ENCODE measurements around the gene CTTNBP2. TPM values are rescaled to one million over a fixed set of nuclear protein-coding genes. Genes with fewer than 3 reads are reported as not detected.

CTTNBP2 gene
- total and polyA plus RNA-seq, 2 of the 13 experiments (the other 11 are each of a cell fraction or from before 2014, with no cell fraction given) = not detected

GRCh38 chr7:117841011-117841410, 32.2 kb downstream of the CTTNBP2 start:
- Histone ChIP-seq H3K4me3 (replicated peaks in 1 of 3; ENCODE audit: insufficient read depth in 1 of 3, low read depth in 2 of 3, low read length in 3 of 3) (no peak overlapping the region), H3K9me3 (ENCODE audit: low read length) (no peaks in the 10 kb centered on the region), H3K36me3 (replicated peaks in 1 of 2; ENCODE audit: control insufficient read depth in 1 of 2, insufficient read depth in 2 of 2, low read length in 2 of 2) (no peaks in the 10 kb centered on the region), H2AFZ (ENCODE audit: low read length) (no peak overlapping the region), H3K79me2 (ENCODE audit: insufficient read depth, low read length) (no peaks in the 10 kb centered on the region), H3K9ac (ENCODE audit: insufficient read depth, low read depth, low read length) (no peak overlapping the region), H3K4me2 (ENCODE audit: low read depth, low read length) (no peak overlapping the region), H4K20me1 (ENCODE audit: insufficient read depth, low read length) (no peaks in the 10 kb centered on the region), H3K4me1 (ENCODE audit: insufficient read depth, low read length) (no peaks in the 10 kb centered on the region), H3K27ac (ENCODE audit: extremely low read length, insufficient read depth, low read length) (no peak overlapping the region), H3K27me3 (ENCODE audit: control insufficient read depth in 1 of 2, insufficient read depth in 2 of 2, low read length in 2 of 2) (no peaks in the 10 kb centered on the region)
- no peak for TF ChIP-seq FIP1L1 (IDR thresholded peaks at IDR 0.05; ENCODE audit: borderline replicate concordance, insufficient read depth, low read depth, low read length)
- no peak for TF ChIP-seq PRDM4 (CRISPR knock-in tag; IDR thresholded peaks at IDR 0.05; ENCODE audit: borderline replicate concordance)
- no peak for TF ChIP-seq ZNF264 (CRISPR knock-in tag; IDR thresholded peaks at IDR 0.05)
- no peak for TF ChIP-seq TFDP2 (CRISPR knock-in tag; IDR thresholded peaks at IDR 0.05)
- POLR2A ChIA-PET = no interaction called here
- no peak for ATAC-seq
- CTCF ChIA-PET (ENCODE audit: low intra/inter-chr PET ratio, low total read pairs) = no interaction called here
- FAIRE-seq = no peak
- intact Hi-C loops (cut with micrococcal nuclease; ENCODE audit: unreplicated experiment) = no loop called here
- in situ Hi-C loops (cut with HindIII; ENCODE audit: extremely low pct_ligation_motif_present, low pct_unique_long_range_greater_than_20kb) = no loop called here
- no peak for DNase-seq (ENCODE audit: low spot score)
- no TSS peak for BruUV-seq (replicated peaks)

- H3K36me3 ChIP-seq (replicated peaks in 1 of 2; ENCODE audit: control insufficient read depth in 1 of 2, insufficient read depth in 2 of 2, low read length in 2 of 2) = no peaks in the 10 kb centered on the region
- no peaks in the 10 kb centered on the region for H3K4me1 ChIP-seq (ENCODE audit: insufficient read depth, low read length)
- CTCF ChIA-PET (ENCODE audit: low intra/inter-chr PET ratio, low total read pairs) = no interaction called here
- H2AFZ ChIP-seq (ENCODE audit: low read length) = no peak overlapping the region
- TF ChIP-seq MTF1 (CRISPR knock-in tag; IDR thresholded peaks at IDR 0.05) (no peak), ZEB1 (IDR thresholded peaks at IDR 0.05; ENCODE audit: insufficient replicate concordance, low read depth) (no peak), FOSL1 (CRISPR knock-in tag; IDR thresholded peaks at IDR 0.05; ENCODE audit: borderline replicate concordance) (no peak), ZNF652 (CRISPR knock-in tag; IDR thresholded peaks at IDR 0.05; ENCODE audit: borderline replicate concordance, low read depth) (no peak), MXI1 (IDR thresholded peaks at IDR 0.05; ENCODE audit: borderline replicate concordance, low read depth, low read length) (no peak), ZFAT (CRISPR knock-in tag; conservative IDR thresholded peaks at IDR 0.05) (no peak), SP5 (CRISPR knock-in tag; IDR thresholded peaks at IDR 0.05; ENCODE audit: borderline replicate concordance, low read depth) (no peak)
- no peak overlapping the region for H3K4me2 ChIP-seq (ENCODE audit: low read depth, low read length)
- H3K79me2 ChIP-seq (ENCODE audit: insufficient read depth, low read length) = no peaks in the 10 kb centered on the region
- H4K20me1 ChIP-seq (ENCODE audit: insufficient read depth, low read length) = no peaks in the 10 kb centered on the region
- no peak for DNase-seq (ENCODE audit: low spot score)
- no peak for FAIRE-seq
- H3K27ac ChIP-seq (ENCODE audit: extremely low read length, insufficient read depth, low read length) = no peak overlapping the region
- no peaks in the 10 kb centered on the region for H3K27me3 ChIP-seq (ENCODE audit: control insufficient read depth in 1 of 2, insufficient read depth in 2 of 2, low read length in 2 of 2)
- intact Hi-C loops (cut with micrococcal nuclease; ENCODE audit: unreplicated experiment) = no loop called here
- H3K9me3 ChIP-seq (ENCODE audit: low read length) = no peaks in the 10 kb centered on the region
- H3K4me3 ChIP-seq (replicated peaks in 1 of 3; ENCODE audit: insufficient read depth in 1 of 3, low read depth in 2 of 3, low read length in 3 of 3) = no peak overlapping the region
- POLR2A ChIA-PET = no interaction called here
- no peak overlapping the region for H3K9ac ChIP-seq (ENCODE audit: insufficient read depth, low read depth, low read length)
- in situ Hi-C loops (cut with HindIII; ENCODE audit: extremely low pct_ligation_motif_present, low pct_unique_long_range_greater_than_20kb) = no loop called here
- no peak for ATAC-seq
- no TSS peak for BruUV-seq (replicated peaks)
Observed at GRCh38 chr7:117839507-117839906, 33.7 kb downstream of the CTTNBP2 start.

Data from HepG2 (cell line).